GM18907 (cell line): ENCODE measurements around the gene CAPN8.

Source experiments
- ATAC-seq: cut with Tn5 transposase; IDR thresholded peaks from one replicate; pipeline ENCODE4 v1.9.1; 2021; ENCODE audit warnings: mild to moderate bottlenecking, moderate library complexity; ENCODE audit not compliant: unreplicated experiment

The CAPN8 gene

GRCh38 chr1:223702735-223703667, 37.5 kb upstream of the CAPN8 start:
- no peak for ATAC-seq

GRCh38 chr1:223700942-223701637, 35.6 kb upstream of the CAPN8 start:
- ATAC-seq, result no peak

- no peak for ATAC-seq
Measured at GRCh38 chr1:223700388-223700918, 35.0 kb upstream of the CAPN8 start.

- ATAC-seq, result no peak
Measured at GRCh38 chr1:223695941-223696340, 30.4 kb upstream of the CAPN8 start.

GRCh38 chr1:223695014-223695548, 29.6 kb upstream of the CAPN8 start:
- ATAC-seq, result no peak

GRCh38 chr1:223691121-223691520, 25.6 kb upstream of the CAPN8 start:
- ATAC-seq, result no peak

GRCh38 chr1:223684488-223684792, 18.9 kb upstream of the CAPN8 start:
- ATAC-seq, result no peak

GRCh38 chr1:223683586-223684487, 18.3 kb upstream of the CAPN8 start:
- ATAC-seq, result peak; percentile 57

- ATAC-seq, result no peak
Measured at GRCh38 chr1:223682502-223682901, 17.0 kb upstream of the CAPN8 start.

GRCh38 chr1:223680188-223680587, 14.7 kb upstream of the CAPN8 start:
- ATAC-seq, result no peak

GRCh38 chr1:223678841-223679240, 13.3 kb upstream of the CAPN8 start:
- no peak for ATAC-seq

- no peak for ATAC-seq
Measured at GRCh38 chr1:223674119-223674890, 8.8 kb upstream of the CAPN8 start.

- no peak for ATAC-seq
Measured at GRCh38 chr1:223670458-223671159, 5.1 kb upstream of the CAPN8 start.

GRCh38 chr1:223669003-223669795, 3.7 kb upstream of the CAPN8 start:
- ATAC-seq, result no peak

GRCh38 chr1:223667484-223668182, 2.1 kb upstream of the CAPN8 start:
- no peak for ATAC-seq

GRCh38 chr1:223664106-223664505, 1.4 kb downstream of the CAPN8 start:
- no peak for ATAC-seq

GRCh38 chr1:223662943-223663342, 2.6 kb downstream of the CAPN8 start:
- ATAC-seq, result no peak

- ATAC-seq, result no peak
Measured at GRCh38 chr1:223659711-223660110, 5.8 kb downstream of the CAPN8 start.
